Measurements from ENCODE around the gene CAPN3. TPM values are rescaled to one million over a fixed set of nuclear protein-coding genes. Genes with fewer than 3 reads are reported as not detected.
"Not testable (repeated sequence)": the region's sequence is repeated elsewhere in the genome, so short reads cannot be mapped to it uniquely, and the experiment has no call there.

The CAPN3 gene
- total RNA-seq: 10 to 100 TPM in 1 of 3 donors, 1 to 10 TPM in 2; 5.5 to 10.8 (median 6.8) TPM
- 25.3 TPM for total RNA-seq (2013)

GRCh38 chr15:42359249-42359648, at the start of gene CAPN3:
Gene CAPN3 (plus strand): TSS chr15:42359501. CDS start chr15:42359806, 305 bp downstream.
- DNase-seq (no peak), ATAC-seq (no peak)
- H3K4me3 Mint-ChIP-seq: no peak within 1 kb of the TSS
- H3K27ac Mint-ChIP-seq: no peak within 1 kb of the TSS
- no peak within 1 kb of the TSS for H3K4me3 ChIP-seq (ENCODE audit: low read length)
- WGBS (ENCODE audit: insufficient coverage): 81% methylated on average over 1 of the region's 1 CpG
- H3K27me3 ChIP-seq (ENCODE audit: control insufficient read depth, insufficient read depth, low read length): no peaks in the 10 kb centered on the region
- no peaks in the 10 kb centered on the region for H3K9me3 ChIP-seq (ENCODE audit: control insufficient read depth, insufficient read depth, low read length)
- no peaks in the 10 kb centered on the region for H3K36me3 Mint-ChIP-seq
- H3K9me3 Mint-ChIP-seq: no peaks in the 10 kb centered on the region
- peaks cover 1% of the 10 kb centered on the region for H3K36me3 ChIP-seq (ENCODE audit: control insufficient read depth, insufficient read depth, low read length)
- H3K27me3 Mint-ChIP-seq (ENCODE audit: low read depth in 2 of 2): no peaks in the 10 kb centered on the region
- no peak within 1 kb of the TSS for H3K27ac ChIP-seq (ENCODE audit: low read length)
- H3K4me1 ChIP-seq (ENCODE audit: control insufficient read depth, insufficient read depth, low read length): no peaks in the 10 kb centered on the region
- no peak for TF ChIP-seq CTCF (IDR thresholded peaks at IDR 0.05)
- peaks cover 0 to 5% of the 10 kb centered on the region in 2 donors for H3K4me1 Mint-ChIP-seq
- intact Hi-C loops (cut with micrococcal nuclease): no loop called here

GRCh38 chr15:42313463-42313862, 45.8 kb upstream of the CAPN3 start:
- H3K27ac ChIP-seq (ENCODE audit: low read length): no peak overlapping the region
- no peaks in the 10 kb centered on the region for H3K4me1 Mint-ChIP-seq
- no peak overlapping the region for H3K4me3 ChIP-seq (ENCODE audit: low read length)
- intact Hi-C loops (cut with micrococcal nuclease): no loop called here
- no peaks in the 10 kb centered on the region for H3K4me1 ChIP-seq (ENCODE audit: control insufficient read depth, insufficient read depth, low read length)
- no peak overlapping the region for H3K4me3 Mint-ChIP-seq
- no peaks in the 10 kb centered on the region for H3K27me3 ChIP-seq (ENCODE audit: control insufficient read depth, insufficient read depth, low read length)
- no peaks in the 10 kb centered on the region for H3K27me3 Mint-ChIP-seq (ENCODE audit: low read depth in 2 of 2)
- DNase-seq (no peak), ATAC-seq (no peak)
- no peak for TF ChIP-seq CTCF (IDR thresholded peaks at IDR 0.05)
- 57% methylated on average over 3 of the region's 3 CpGs for WGBS (ENCODE audit: insufficient coverage)
- H3K9me3 Mint-ChIP-seq: no peaks in the 10 kb centered on the region
- H3K36me3 Mint-ChIP-seq: peaks cover 12% of the 10 kb centered on the region
- no peaks in the 10 kb centered on the region for H3K9me3 ChIP-seq (ENCODE audit: control insufficient read depth, insufficient read depth, low read length)
- H3K36me3 ChIP-seq (ENCODE audit: control insufficient read depth, insufficient read depth, low read length): peaks cover 17% of the 10 kb centered on the region
- H3K27ac Mint-ChIP-seq: no peak overlapping the region

- Histone ChIP-seq H3K9me3 (ENCODE audit: control insufficient read depth, insufficient read depth, low read length) (no peaks in the 10 kb centered on the region), H3K4me1 (ENCODE audit: control insufficient read depth, insufficient read depth, low read length) (no peaks in the 10 kb centered on the region), H3K27me3 (ENCODE audit: control insufficient read depth, insufficient read depth, low read length) (no peaks in the 10 kb centered on the region), H3K36me3 (ENCODE audit: control insufficient read depth, insufficient read depth, low read length) (peaks cover 14% of the 10 kb centered on the region), H3K4me3 (ENCODE audit: low read length) (no peak overlapping the region), H3K27ac (ENCODE audit: low read length) (no peak overlapping the region)
- WGBS (ENCODE audit: insufficient coverage): 100% methylated on average over 1 of the region's 1 CpG
- Mint-ChIP-seq H3K27me3 (ENCODE audit: low read depth in 2 of 2) (no peaks in the 10 kb centered on the region), H3K36me3 (peaks cover 12% of the 10 kb centered on the region), H3K9me3 (no peaks in the 10 kb centered on the region), H3K4me3 (no peak overlapping the region), H3K4me1 (no peaks in the 10 kb centered on the region), H3K27ac (no peak overlapping the region)
- intact Hi-C loops (cut with micrococcal nuclease): no loop called here
- ATAC-seq (no peak), DNase-seq (no peak)
- TF ChIP-seq CTCF (IDR thresholded peaks at IDR 0.05): no peak
Observed at GRCh38 chr15:42314818-42315217, 44.5 kb upstream of the CAPN3 start.

GRCh38 chr15:42315521-42315920, 43.8 kb upstream of the CAPN3 start:
- H3K4me1 Mint-ChIP-seq: no peaks in the 10 kb centered on the region
- peaks cover 9% of the 10 kb centered on the region for H3K36me3 Mint-ChIP-seq
- H3K27ac Mint-ChIP-seq: no peak overlapping the region
- no peak for TF ChIP-seq CTCF (IDR thresholded peaks at IDR 0.05)
- Histone ChIP-seq H3K27ac (ENCODE audit: low read length) (no peak overlapping the region), H3K9me3 (ENCODE audit: control insufficient read depth, insufficient read depth, low read length) (no peaks in the 10 kb centered on the region), H3K27me3 (ENCODE audit: control insufficient read depth, insufficient read depth, low read length) (no peaks in the 10 kb centered on the region), H3K4me1 (ENCODE audit: control insufficient read depth, insufficient read depth, low read length) (no peaks in the 10 kb centered on the region), H3K36me3 (ENCODE audit: control insufficient read depth, insufficient read depth, low read length) (peaks cover 12% of the 10 kb centered on the region), H3K4me3 (ENCODE audit: low read length) (no peak overlapping the region)
- no peaks in the 10 kb centered on the region for H3K9me3 Mint-ChIP-seq
- H3K4me3 Mint-ChIP-seq: no peak overlapping the region
- no peak for DNase-seq
- H3K27me3 Mint-ChIP-seq (ENCODE audit: low read depth in 2 of 2): no peaks in the 10 kb centered on the region
- WGBS (ENCODE audit: insufficient coverage): no CpG with 5 or more reads among the region's 1 CpG
- ATAC-seq: no peak
- intact Hi-C loops (cut with micrococcal nuclease): no loop called here

- H3K36me3 Mint-ChIP-seq; H3K9me3 Mint-ChIP-seq; ATAC-seq; H3K4me3 ChIP-seq (ENCODE audit: low read length); H3K27me3 ChIP-seq (ENCODE audit: control insufficient read depth, insufficient read depth, low read length); H3K27ac Mint-ChIP-seq; H3K9me3 ChIP-seq (ENCODE audit: control insufficient read depth, insufficient read depth, low read length); H3K4me1 ChIP-seq (ENCODE audit: control insufficient read depth, insufficient read depth, low read length); DNase-seq; H3K27me3 Mint-ChIP-seq (ENCODE audit: low read depth in 2 of 2); intact Hi-C loops (cut with micrococcal nuclease); H3K4me3 Mint-ChIP-seq; H3K36me3 ChIP-seq (ENCODE audit: control insufficient read depth, insufficient read depth, low read length); H3K4me1 Mint-ChIP-seq; H3K27ac ChIP-seq (ENCODE audit: low read length): not testable (repeated sequence)
- WGBS (ENCODE audit: insufficient coverage): 76% methylated on average over 11 of the region's 11 CpGs
Observed at GRCh38 chr15:42316282-42316805, 43.0 kb upstream of the CAPN3 start.

Data from natural killer cell (primary cell).